ENCODE measurements around the gene PAK4.

The PAK4 gene

GRCh38 chr19:39180749-39181148, 55.2 kb downstream of the PAK4 start:
- DNase-seq (ENCODE audit: low read depth): no peak

GRCh38 chr19:39181500-39182173, 56.1 kb downstream of the PAK4 start:
- DNase-seq (ENCODE audit: low read depth): no peak

GRCh38 chr19:39182174-39182505, 56.6 kb downstream of the PAK4 start:
- no peak for DNase-seq (ENCODE audit: low read depth)

GRCh38 chr19:39183104-39183503, 57.5 kb downstream of the PAK4 start:
- DNase-seq (ENCODE audit: low read depth): no peak

- no peak for DNase-seq (ENCODE audit: low read depth)
These were observed 60.8 kb downstream of the PAK4 start for GRCh38 chr19:39186391-39186790.

- no peak for DNase-seq (ENCODE audit: low read depth)
These were observed 62.0 kb downstream of the PAK4 start for GRCh38 chr19:39187552-39187943.

- DNase-seq (ENCODE audit: low read depth): no peak
These were observed 63.4 kb downstream of the PAK4 start for GRCh38 chr19:39188960-39189359.

GRCh38 chr19:39190768-39191167, 65.2 kb downstream of the PAK4 start:
- no peak for DNase-seq (ENCODE audit: low read depth)

GRCh38 chr19:39192846-39193245, 67.3 kb downstream of the PAK4 start:
- no peak for DNase-seq (ENCODE audit: low read depth)

- DNase-seq (ENCODE audit: low read depth): no peak
These were observed 68.2 kb downstream of the PAK4 start for GRCh38 chr19:39193803-39194202.

- DNase-seq (ENCODE audit: low read depth): no peak
These were observed 69.4 kb downstream of the PAK4 start for GRCh38 chr19:39194832-39195542.

- DNase-seq (ENCODE audit: low read depth): no peak
These were observed 70.2 kb downstream of the PAK4 start for GRCh38 chr19:39195755-39196154.

- DNase-seq (ENCODE audit: low read depth): no peak
These were observed 70.7 kb downstream of the PAK4 start for GRCh38 chr19:39196320-39196719.

GRCh38 chr19:39196860-39197562, 71.4 kb downstream of the PAK4 start, which contains the start of gene NCCRP1:
Gene NCCRP1 (plus strand): TSS chr19:39196964. CDS start chr19:39196983, 19 bp downstream.
- no peak for DNase-seq (ENCODE audit: low read depth)

GRCh38 chr19:39197808-39198207, 72.2 kb downstream of the PAK4 start:
- no peak for DNase-seq (ENCODE audit: low read depth)

GRCh38 chr19:39199025-39199424, 73.4 kb downstream of the PAK4 start:
- no peak for DNase-seq (ENCODE audit: low read depth)

GRCh38 chr19:39200066-39200802, 74.6 kb downstream of the PAK4 start:
- no peak for DNase-seq (ENCODE audit: low read depth)

- DNase-seq (ENCODE audit: low read depth): no peak
These were observed 75.2 kb downstream of the PAK4 start for GRCh38 chr19:39200803-39201115.

- DNase-seq (ENCODE audit: low read depth): no peak
These were observed 77.4 kb downstream of the PAK4 start for GRCh38 chr19:39202998-39203355.

GRCh38 chr19:39203372-39204341, 78.1 kb downstream of the PAK4 start, which contains the start of gene SYCN:
Gene SYCN (minus strand): TSS chr19:39204263. CDS start chr19:39204254, 9 bp downstream.
- no peak for DNase-seq (ENCODE audit: low read depth)

GRCh38 chr19:39205449-39205764, 79.8 kb downstream of the PAK4 start:
- no peak for DNase-seq (ENCODE audit: low read depth)

GRCh38 chr19:39206122-39206521, 80.5 kb downstream of the PAK4 start:
- no peak for DNase-seq (ENCODE audit: low read depth)
